H9 (cell line): ENCODE results near the gene HYAL1. TPM values are rescaled to one million over a fixed set of nuclear protein-coding genes. Genes with fewer than 3 reads are reported as not detected.

Experiments
- DNase-seq: peaks from one replicate; pipeline ENCODE4 v3.0.0-alpha.2; 2017
- H2AFZ ChIP-seq: one replicate; pipeline ENCODE4 v1.6.1; 2013; ENCODE audit warnings: mild to moderate bottlenecking, low read length, control low read depth, moderate library complexity
- H2AK5ac ChIP-seq: 2 replicates; pipeline ENCODE4 v1.6.1; 2013; ENCODE audit warnings: low read length, control low read depth, mixed read lengths; ENCODE audit not compliant: insufficient read length
- H2BK120ac ChIP-seq: one replicate; pipeline ENCODE4 v1.6.1; 2013; ENCODE audit warnings: low read depth, mild to moderate bottlenecking, low read length, control low read depth, inconsistent platforms; ENCODE audit not compliant: poor library complexity, severe bottlenecking
- H2BK12ac ChIP-seq: 2 replicates; pipeline ENCODE4 v1.6.1; 2013; ENCODE audit warnings: low read length, control low read depth, mixed read lengths, low read depth; ENCODE audit not compliant: insufficient read length
- H2BK15ac ChIP-seq: 2 replicates; pipeline ENCODE4 v1.6.1; 2013; ENCODE audit warnings: low read depth, low read length, control low read depth
- H2BK20ac ChIP-seq: one replicate; pipeline ENCODE4 v1.6.1; 2013; ENCODE audit warnings: low read depth, mild to moderate bottlenecking, low read length, control low read depth, inconsistent platforms; ENCODE audit not compliant: poor library complexity, severe bottlenecking
- H2BK5ac ChIP-seq: 2 replicates; pipeline ENCODE4 v1.6.1; 2013; ENCODE audit warnings: low read length, control low read depth, mixed read lengths; ENCODE audit not compliant: insufficient read length
- H3K14ac ChIP-seq: 2 replicates; pipeline ENCODE4 v1.6.1; 2013; ENCODE audit warnings: low read length, control low read depth; ENCODE audit not compliant: insufficient read depth
- H3K18ac ChIP-seq: 2 replicates; pipeline ENCODE4 v1.6.1; 2013; ENCODE audit warnings: low read depth, mild to moderate bottlenecking, mixed read lengths, low read length, control low read depth; ENCODE audit not compliant: insufficient read length
- H3K23ac ChIP-seq: 2 replicates; pipeline ENCODE4 v1.6.1; 2013; ENCODE audit warnings: low read length, control low read depth, mixed read lengths, low read depth; ENCODE audit not compliant: insufficient read length
- H3K23me2 ChIP-seq: 2 replicates; pipeline ENCODE4 v1.6.1; 2013; ENCODE audit warnings: low read depth, mild to moderate bottlenecking, mixed read lengths, low read length, control low read depth; ENCODE audit not compliant: insufficient read length, poor library complexity, severe bottlenecking
- H3K27ac ChIP-seq: 2 replicates; pipeline ENCODE4 v1.5.1; 2013; ENCODE audit warnings: low read length, control low read depth, mixed read lengths, low read depth; ENCODE audit not compliant: insufficient read length
- H3K27me3 ChIP-seq: 2 replicates; pipeline ENCODE4 v1.6.1; 2013; ENCODE audit warnings: low read length, control low read depth, inconsistent platforms; ENCODE audit not compliant: insufficient read depth
- H3K4ac ChIP-seq: 2 replicates; pipeline ENCODE4 v1.6.1; 2013; ENCODE audit warnings: low read depth, mild to moderate bottlenecking, control low read depth, inconsistent platforms, low read length, moderate library complexity
- H3K4me1 ChIP-seq: 2 replicates; pipeline ENCODE4 v1.6.1; 2013; ENCODE audit warnings: low read length, control low read depth, inconsistent platforms; ENCODE audit not compliant: insufficient read depth
- H3K4me2 ChIP-seq: 2 replicates; pipeline ENCODE4 v1.6.1; 2013; ENCODE audit warnings: low read length, control low read depth, mixed read lengths; ENCODE audit not compliant: insufficient read length, insufficient read depth
- H3K56ac ChIP-seq: 2 replicates; pipeline ENCODE4 v1.6.1; 2013; ENCODE audit warnings: low read depth, mild to moderate bottlenecking, mixed read lengths, low read length, control low read depth; ENCODE audit not compliant: insufficient read length
- H3K79me1 ChIP-seq: 2 replicates; pipeline ENCODE4 v1.6.1; 2013; ENCODE audit warnings: low read depth, mild to moderate bottlenecking, moderate library complexity, low read length, control low read depth, inconsistent platforms; ENCODE audit not compliant: insufficient read depth, poor library complexity, severe bottlenecking
- H3K79me2 ChIP-seq: 2 replicates; pipeline ENCODE4 v1.6.1; 2013; ENCODE audit warnings: low read length, control low read depth, inconsistent platforms; ENCODE audit not compliant: insufficient read depth
- H3K9ac ChIP-seq: 2 replicates; pipeline ENCODE4 v1.6.1; 2013; ENCODE audit warnings: low read length, control low read depth, mixed read lengths; ENCODE audit not compliant: insufficient read length; ENCODE audit errors: extremely low read depth
- H3K9me3 ChIP-seq: one replicate; pipeline ENCODE4 v1.6.1; 2013; ENCODE audit warnings: low read depth, low read length, inconsistent platforms; ENCODE audit not compliant: control insufficient read depth
- H3T11ph ChIP-seq: one replicate; pipeline ENCODE4 v1.6.1; 2013; ENCODE audit warnings: mild to moderate bottlenecking, low read length, control low read depth, inconsistent platforms
- H4K20me1 ChIP-seq: one replicate; pipeline ENCODE4 v1.6.1; 2013; ENCODE audit not compliant: control insufficient read depth, insufficient read length, insufficient read depth
- H4K5ac ChIP-seq: 2 replicates; pipeline ENCODE4 v1.6.1; 2013; ENCODE audit warnings: low read depth, mild to moderate bottlenecking, mixed read lengths, low read length, control low read depth; ENCODE audit not compliant: insufficient read length
- H4K8ac ChIP-seq: replicated peaks from 2 replicates; pipeline ENCODE4 v1.6.1; 2013; ENCODE audit warnings: low read length, control low read depth, mixed read lengths, low read depth; ENCODE audit not compliant: insufficient read length
- H4K91ac ChIP-seq: 2 replicates; pipeline ENCODE4 v1.6.1; 2013; ENCODE audit warnings: low read depth, mild to moderate bottlenecking, moderate library complexity, mixed read lengths, low read length, control low read depth; ENCODE audit not compliant: insufficient read length
- H3K27ac Mint-ChIP-seq, 3 experiments: 2 replicates in 2 of 3; 3 replicates in 1 of 3; pipeline ENCODE4 v1.8.0; 2020 to 2021; ENCODE audit warnings: mixed read lengths in 3 of 3, mild to moderate bottlenecking in 1 of 3, moderate library complexity in 1 of 3
- H3K27me3 Mint-ChIP-seq: 2 replicates; pipeline ENCODE4 v1.8.0; 2021; ENCODE audit warnings: low read depth, mild to moderate bottlenecking, moderate library complexity, mixed read lengths
- H3K36me3 Mint-ChIP-seq, 3 experiments: 2 replicates in 2 of 3; 3 replicates in 1 of 3; pipeline ENCODE4 v1.8.0; 2020 to 2021; ENCODE audit warnings: low read depth in 3 of 3, mixed read lengths in 3 of 3; ENCODE audit not compliant: insufficient read depth in 1 of 3
- H3K4me1 Mint-ChIP-seq, 2 experiments: 2 replicates each; pipeline ENCODE4 v1.8.0; 2020; ENCODE audit warnings: mixed read lengths in 2 of 2
- H3K4me3 Mint-ChIP-seq, 2 experiments: 2 replicates in 1 of 2; 3 replicates in 1 of 2; pipeline ENCODE4 v1.8.0; 2020 to 2021; ENCODE audit warnings: mild to moderate bottlenecking in 2 of 2, mixed read lengths in 2 of 2, moderate library complexity in 1 of 2
- H3K9me3 Mint-ChIP-seq, 2 experiments: 2 replicates in 1 of 2; 3 replicates in 1 of 2; pipeline ENCODE4 v1.8.0; 2020; ENCODE audit warnings: mild to moderate bottlenecking in 2 of 2, mixed read lengths in 2 of 2, moderate library complexity in 1 of 2
- CTCF ChIP-seq: fragments of 200-600 bp; sonication (generic); conservative IDR thresholded peaks from 3 replicates; pipeline ENCODE4 v1.8.0; 2021; ENCODE audit warnings: antibody characterized with exemption, mild to moderate bottlenecking
- WGBS: extraction: QIAGEN DNeasy Blood & Tissue Kit; methylation state at CpG from one replicate; pipeline ENCODE4 v1.1.7; 2013; ENCODE audit warnings: missing lambda C conversion rate, low lambda C conversion rate, mixed read lengths; ENCODE audit not compliant: insufficient read length; ENCODE audit errors: extremely low coverage; 5-methylcytosine and 5-hydroxymethylcytosine counted together
- total RNA-seq: library from RNA; stranded (reverse); gene quantifications from 2 replicates; pipeline ENCODE4 v1.2.1, GENCODE V29; 2021

HYAL1 gene
- total RNA-seq, 1 experiment from 2014 or later, result 2.0 TPM

GRCh38 chr3:50334339-50335075 is 31.1 kb upstream of the HYAL1 start:
- WGBS, result no CpG with 5 or more reads among the region's 5 CpGs
- Histone ChIP-seq H3K23ac (no peak overlapping the region), H4K8ac (no peak overlapping the region), H3T11ph (no peak overlapping the region), H4K91ac (no peak overlapping the region), H4K20me1 (no peaks in the 10 kb centered on the region), H2AK5ac (no peak overlapping the region), H2BK20ac (no peak overlapping the region), H4K5ac (no peak overlapping the region), H2BK5ac (no peak overlapping the region), H2BK15ac (no peak overlapping the region), H3K9me3 (no peaks in the 10 kb centered on the region), H3K18ac (no peak overlapping the region), H3K56ac (no peak overlapping the region), H2BK120ac (no peak overlapping the region), H3K4me1 (no peaks in the 10 kb centered on the region; the same call in 1 of the 2 replicates), H3K23me2 (peaks cover 17% of the 10 kb centered on the region), H2BK12ac (no peak overlapping the region), H2AFZ (no peak overlapping the region), H3K4ac (no peak overlapping the region), H3K79me2 (peaks cover 5% of the 10 kb centered on the region; the same call in 1 of the 2 replicates), H3K14ac (no peak overlapping the region), H3K9ac (no peak overlapping the region), H3K79me1 (no peaks in the 10 kb centered on the region), H3K27me3 (peaks cover 1% of the 10 kb centered on the region; the same call in 1 of the 2 replicates), H3K4me2 (no peak overlapping the region), H3K27ac (no peak overlapping the region)
- TF ChIP-seq CTCF, result no peak
- H3K27ac Mint-ChIP-seq, result peak overlapping the region in 2 of 3 experiments; percentile 75 to 77; a peak in 2 of 7 replicates
- H3K9me3 Mint-ChIP-seq, result no peaks in the 10 kb centered on the region; a peak in 1 of 5 replicates
- peaks cover 23 to 32% of the 10 kb centered on the region in 2 experiments for H3K4me1 Mint-ChIP-seq
- H3K36me3 Mint-ChIP-seq, result peaks cover 11 to 45% (median 43%) of the 10 kb centered on the region in 3 experiments
- DNase-seq, result no peak
- peak overlapping the region in 1 of 2 experiments; percentile 38; a peak in 1 of 5 replicates for H3K4me3 Mint-ChIP-seq
- peaks cover 17% of the 10 kb centered on the region for H3K27me3 Mint-ChIP-seq
